ENCODE results near the gene STK38L. TPM values are rescaled to one million over a fixed set of nuclear protein-coding genes. Genes with fewer than 3 reads are reported as not detected.

Gene STK38L
- total RNA-seq, 1 experiment from 2014 or later: 25.2 TPM

DNA sequence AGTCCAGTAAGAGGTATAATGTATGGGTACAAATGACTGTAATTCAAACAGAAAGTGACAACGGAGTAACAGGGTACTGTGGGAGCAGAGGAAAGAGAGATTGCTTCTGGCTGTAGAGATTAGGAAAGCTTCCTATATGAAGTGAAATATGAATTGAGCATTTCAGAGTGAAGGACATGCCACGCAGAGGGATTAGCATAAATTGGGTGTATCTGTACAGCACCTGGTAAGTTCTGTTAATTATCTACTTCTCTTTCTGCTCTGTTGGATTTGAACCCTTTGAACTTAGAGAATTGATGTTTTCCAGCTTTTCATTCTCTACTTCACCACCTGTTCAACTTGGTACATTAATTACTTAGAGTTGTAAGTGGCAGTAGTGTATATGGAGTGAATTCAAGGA lies 8.8 kb downstream of the STK38L start:
- CTCF ChIA-PET: no interaction called here
- no peak for TF ChIP-seq POLR2AphosphoS5 (IDR thresholded peaks at IDR 0.05; ENCODE audit: low read depth, low read length)
- TF ChIP-seq, protein P1, sequence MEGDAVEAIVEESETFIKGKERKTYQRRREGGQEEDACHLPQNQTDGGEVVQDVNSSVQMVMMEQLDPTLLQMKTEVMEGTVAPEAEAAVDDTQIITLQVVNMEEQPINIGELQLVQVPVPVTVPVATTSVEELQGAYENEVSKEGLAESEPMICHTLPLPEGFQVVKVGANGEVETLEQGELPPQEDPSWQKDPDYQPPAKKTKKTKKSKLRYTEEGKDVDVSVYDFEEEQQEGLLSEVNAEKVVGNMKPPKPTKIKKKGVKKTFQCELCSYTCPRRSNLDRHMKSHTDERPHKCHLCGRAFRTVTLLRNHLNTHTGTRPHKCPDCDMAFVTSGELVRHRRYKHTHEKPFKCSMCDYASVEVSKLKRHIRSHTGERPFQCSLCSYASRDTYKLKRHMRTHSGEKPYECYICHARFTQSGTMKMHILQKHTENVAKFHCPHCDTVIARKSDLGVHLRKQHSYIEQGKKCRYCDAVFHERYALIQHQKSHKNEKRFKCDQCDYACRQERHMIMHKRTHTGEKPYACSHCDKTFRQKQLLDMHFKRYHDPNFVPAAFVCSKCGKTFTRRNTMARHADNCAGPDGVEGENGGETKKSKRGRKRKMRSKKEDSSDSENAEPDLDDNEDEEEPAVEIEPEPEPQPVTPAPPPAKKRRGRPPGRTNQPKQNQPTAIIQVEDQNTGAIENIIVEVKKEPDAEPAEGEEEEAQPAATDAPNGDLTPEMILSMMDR (IDR thresholded peaks at IDR 0.05): no peak
- TF ChIP-seq SIN3A (IDR thresholded peaks at IDR 0.05; ENCODE audit: borderline replicate concordance, insufficient read depth, low read depth, low read length): no peak
- TF ChIP-seq TCF7L2 (IDR thresholded peaks at IDR 0.05; ENCODE audit: low read depth, low read length): no peak
- no peak for TF ChIP-seq REST (IDR thresholded peaks at IDR 0.05; ENCODE audit: insufficient read depth in 1 of 2, low read depth in 2 of 2, low read length in 1 of 2)
- no peak overlapping the region for H3K4me3 ChIP-seq (ENCODE audit: low read depth in 2 of 2, low read length in 2 of 2)
- no peak overlapping the region for H3K27ac ChIP-seq (ENCODE audit: low read length)
- H3K36me3 ChIP-seq (ENCODE audit: control insufficient read depth, insufficient read depth, low read length): no peaks in the 10 kb centered on the region
- intact Hi-C loops (cut with micrococcal nuclease; ENCODE audit: unreplicated experiment) (no loop called here), in situ Hi-C loops (cut with HindIII; ENCODE audit: low pct_unique_long_range_greater_than_20kb, low sequenced_read_pairs) (no loop called here)
- ATAC-seq: no peak
- no TSS peak for BruUV-seq (replicated peaks)
- no peaks in the 10 kb centered on the region for H3K27me3 ChIP-seq (ENCODE audit: control insufficient read depth, insufficient read depth, low read length)
- no peak for DNase-seq (ENCODE audit: low read depth, low spot score)
- POLR2A ChIA-PET: no interaction called here
- no peaks in the 10 kb centered on the region for H3K4me1 ChIP-seq (ENCODE audit: control insufficient read depth, insufficient read depth, low read length)
- no peaks in the 10 kb centered on the region for H3K9me3 ChIP-seq (ENCODE audit: control insufficient read depth, insufficient read depth, low read depth, low read length)

DNA sequence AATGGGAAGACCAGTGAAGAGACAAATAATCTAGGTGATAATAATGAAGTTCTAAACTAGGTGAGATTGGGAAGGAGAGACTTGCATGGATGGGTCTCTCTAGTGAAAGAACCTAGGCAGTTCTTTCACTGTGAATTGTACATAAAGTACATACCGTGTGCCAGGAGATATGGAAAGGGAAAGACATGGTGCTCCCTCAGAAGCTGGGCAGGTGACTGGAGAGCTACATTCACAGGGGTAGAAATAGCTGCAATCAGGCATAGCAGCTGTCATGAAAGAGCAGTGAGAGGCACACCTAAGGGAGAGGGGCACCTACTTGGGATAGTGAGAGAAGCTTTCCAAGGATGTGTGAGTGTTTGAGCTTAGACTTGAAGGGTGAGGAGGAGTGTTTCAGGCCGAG lies 9.3 kb downstream of the STK38L start:
- no peak for ATAC-seq
- no peak overlapping the region for H3K4me3 ChIP-seq (ENCODE audit: low read depth in 2 of 2, low read length in 2 of 2)
- in situ Hi-C loops (cut with HindIII; ENCODE audit: low pct_unique_long_range_greater_than_20kb, low sequenced_read_pairs): no loop called here
- no peak for DNase-seq (ENCODE audit: low read depth, low spot score)
- H3K4me1 ChIP-seq (ENCODE audit: control insufficient read depth, insufficient read depth, low read length): no peaks in the 10 kb centered on the region
- no peaks in the 10 kb centered on the region for H3K27me3 ChIP-seq (ENCODE audit: control insufficient read depth, insufficient read depth, low read length)
- TF ChIP-seq POLR2AphosphoS5 (IDR thresholded peaks at IDR 0.05; ENCODE audit: low read depth, low read length) (no peak), SIN3A (IDR thresholded peaks at IDR 0.05; ENCODE audit: borderline replicate concordance, insufficient read depth, low read depth, low read length) (no peak), TCF7L2 (IDR thresholded peaks at IDR 0.05; ENCODE audit: low read depth, low read length) (no peak), REST (IDR thresholded peaks at IDR 0.05; ENCODE audit: insufficient read depth in 1 of 2, low read depth in 2 of 2, low read length in 1 of 2) (no peak)
- TF ChIP-seq, protein P1 (IDR thresholded peaks at IDR 0.05): no peak
- no TSS peak for BruUV-seq (replicated peaks)
- H3K36me3 ChIP-seq (ENCODE audit: control insufficient read depth, insufficient read depth, low read length): no peaks in the 10 kb centered on the region
- H3K27ac ChIP-seq (ENCODE audit: low read length): no peak overlapping the region
- no peaks in the 10 kb centered on the region for H3K9me3 ChIP-seq (ENCODE audit: control insufficient read depth, insufficient read depth, low read depth, low read length)
- ChIA-PET POLR2A (no interaction called here), CTCF (no interaction called here)
- intact Hi-C loops (cut with micrococcal nuclease; ENCODE audit: unreplicated experiment): no loop called here
